C4-2B (cell line): Measurements from ENCODE around the gene SAV1.

ENCODE experiments used
- CTCF ChIP-seq: fragments of 450-650 bp; conservative IDR thresholded peaks from 2 replicates; pipeline ENCODE4 v1.5.1; 2017; ENCODE audit warnings: mild to moderate bottlenecking
- ZFX ChIP-seq: fragments of 450-650 bp; IDR thresholded peaks from 2 replicates; pipeline ENCODE4 v1.6.1; 2017

DNA sequence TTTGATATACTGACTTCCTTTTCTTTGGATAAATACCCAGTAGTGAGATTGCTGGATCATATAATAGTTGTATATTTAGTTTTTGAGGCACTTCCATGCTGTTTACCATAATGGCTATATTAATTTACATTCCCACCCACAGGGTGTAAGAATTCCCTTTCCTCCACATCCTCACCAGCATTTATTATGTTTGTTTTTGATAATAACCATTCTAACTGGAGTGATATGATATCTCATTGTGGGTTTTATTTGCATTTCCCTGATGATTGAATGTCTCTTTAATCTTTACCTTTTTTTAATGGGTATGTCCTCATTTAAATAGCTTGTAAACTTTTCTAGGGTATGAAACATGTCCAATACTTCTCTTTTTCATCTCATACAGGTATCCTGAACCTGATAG lies 11.6 kb upstream of the SAV1 start:
- TF ChIP-seq CTCF (no peak), ZFX (no peak)
